Endometrial microvascular endothelial cells (primary cell): ENCODE data around the gene SESN2. TPM values are rescaled to one million over a fixed set of nuclear protein-coding genes. Genes with fewer than 3 reads are reported as not detected.

ENCODE experiments used
- in situ Hi-C: cut with HindIII; loops from 2 replicates; pipeline ENCODE4 v1.10.0; 2017; ENCODE audit warnings: low sequenced_read_pairs, low pct_unique_long_range_greater_than_20kb; ENCODE audit errors: inconsistent ontology term
- total RNA-seq: library from RNA; depleted of rRNA; stranded (reverse); fragments of >200 nt; gene quantifications from one replicate; pipeline ENCODE4 v1.2.3, GENCODE V29; 2015; ENCODE audit errors: inconsistent ontology term

The SESN2 gene
- total RNA-seq, 1 donor from 2014 or later, result 20.3 TPM

DNA sequence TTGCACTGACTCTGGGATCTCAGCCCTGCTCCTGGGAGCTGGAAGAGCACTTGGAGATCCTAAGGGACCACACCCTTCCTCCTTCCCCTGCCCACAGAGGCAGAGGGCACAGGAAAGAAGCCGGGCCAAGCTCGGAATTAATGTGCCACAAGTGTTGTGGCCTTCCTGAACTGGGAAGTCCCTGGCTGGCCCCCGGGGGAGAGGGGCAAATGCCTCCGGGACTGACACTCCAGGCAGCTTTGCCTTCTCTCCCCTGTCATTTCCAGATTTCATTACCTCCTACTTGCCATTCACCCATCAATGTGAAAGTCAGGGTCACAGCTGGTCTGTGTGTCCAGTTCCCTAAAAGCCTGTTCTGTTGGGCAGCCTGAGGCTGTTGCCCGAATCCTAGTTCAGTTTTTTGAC lies 21.7 kb downstream of the SESN2 start:
- in situ Hi-C loops, result no loop called here

DNA sequence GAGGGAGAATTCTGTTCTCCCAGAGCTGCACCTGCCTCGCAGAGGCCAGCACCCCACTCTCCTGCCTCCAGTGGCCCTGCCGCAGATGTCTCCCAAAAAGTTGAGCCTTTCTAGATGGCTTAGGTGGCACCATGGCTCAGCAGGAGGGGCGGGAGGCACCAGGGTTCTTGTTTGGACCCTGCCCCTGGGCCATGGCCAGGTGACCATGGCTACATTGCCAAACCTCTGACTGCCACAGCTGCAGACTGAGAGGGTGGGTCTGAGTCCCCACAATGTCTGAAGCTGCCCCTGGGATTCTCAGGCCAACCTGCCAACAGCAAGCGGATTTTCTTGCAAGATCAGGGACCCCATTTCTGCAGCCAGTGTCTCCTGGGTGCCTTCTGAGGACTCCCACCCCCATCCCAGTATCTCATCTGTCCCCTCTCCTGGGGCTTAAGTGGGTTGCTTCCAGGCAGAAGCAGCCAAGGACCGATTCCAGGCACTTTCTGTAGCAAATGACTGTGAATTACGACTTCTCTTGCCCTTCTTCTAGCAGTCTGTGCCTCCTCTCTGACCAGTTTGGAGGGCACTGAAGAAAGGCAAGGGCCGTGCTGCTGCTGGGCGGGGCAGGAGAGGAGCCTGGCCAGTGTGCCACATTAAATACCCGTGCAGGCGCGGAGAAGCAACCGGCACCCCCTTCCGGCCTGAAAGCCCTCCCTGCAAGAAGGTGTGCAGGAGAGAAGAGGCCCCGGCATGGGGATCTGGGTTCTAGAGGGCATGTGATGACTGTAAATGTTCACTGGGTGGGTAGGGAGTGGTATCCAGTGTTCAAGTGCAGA lies 22.5 kb downstream of the SESN2 start:
- in situ Hi-C loops, result no loop called here

DNA sequence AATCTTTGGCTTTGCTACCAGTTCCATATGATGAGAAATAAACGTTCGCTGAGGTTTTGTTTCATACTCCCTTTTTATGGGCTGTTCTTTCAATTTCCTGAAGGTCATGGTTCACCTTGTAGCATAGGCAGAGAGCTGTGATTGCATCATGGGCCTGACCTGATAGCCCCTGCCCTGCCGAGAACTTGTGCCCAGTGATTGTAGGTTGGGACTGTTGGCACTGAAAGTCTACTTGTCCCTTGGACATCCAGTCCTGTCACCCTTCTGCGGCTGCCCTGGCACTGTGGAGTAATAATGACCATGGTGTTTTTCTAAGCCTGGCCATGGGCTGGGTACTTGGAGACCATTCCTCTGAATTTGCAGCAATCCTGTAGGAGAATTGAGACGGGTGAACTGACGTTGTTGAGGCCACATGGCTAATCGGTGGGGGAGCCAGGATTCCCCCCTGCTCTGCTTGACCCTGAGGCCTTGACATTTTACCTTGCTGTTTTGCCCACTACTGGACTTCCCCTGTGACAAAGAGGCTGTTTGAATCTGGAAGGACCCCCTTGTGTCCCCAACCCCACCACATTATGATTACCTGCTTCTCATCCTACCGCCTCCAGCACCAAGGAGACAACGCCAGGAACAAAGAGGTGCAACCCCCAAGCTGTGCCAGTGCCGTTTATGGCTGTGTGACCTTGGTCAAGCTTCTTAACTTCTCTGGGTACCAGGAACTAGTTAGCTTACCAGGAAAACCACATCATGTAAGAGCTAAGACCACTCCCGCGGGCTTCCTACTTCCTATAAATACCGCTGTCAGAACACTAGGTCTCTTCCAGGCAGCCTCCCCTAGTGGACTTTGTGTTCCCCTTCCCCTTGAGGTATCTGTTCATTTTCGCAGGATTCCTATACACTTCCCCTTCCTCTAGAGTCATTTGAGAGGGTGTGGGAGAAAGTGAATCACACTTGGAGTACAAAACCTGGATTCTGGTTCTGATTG lies 23.4 kb downstream of the SESN2 start:
- in situ Hi-C loops, result no loop called here

DNA sequence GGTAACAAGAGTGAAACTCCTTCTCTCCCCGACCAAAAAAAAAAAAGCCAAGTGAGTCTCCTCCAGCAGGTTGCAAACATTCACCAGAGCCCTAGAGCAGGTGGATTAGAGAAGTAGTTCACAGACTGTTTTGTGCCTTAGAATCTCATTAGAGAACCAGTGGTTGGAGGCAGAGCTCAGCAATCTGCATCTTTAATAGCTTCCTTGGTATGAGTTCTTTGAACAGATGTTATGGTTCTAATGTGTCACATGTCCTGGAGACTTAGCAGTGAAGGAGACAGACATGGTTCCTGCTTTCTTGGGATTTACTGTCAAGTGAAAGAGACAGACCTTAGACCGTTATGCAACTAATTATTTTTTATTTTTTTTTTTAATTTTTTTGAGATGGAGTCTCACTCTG lies 26.8 kb downstream of the SESN2 start:
- in situ Hi-C loops, result no loop called here

DNA sequence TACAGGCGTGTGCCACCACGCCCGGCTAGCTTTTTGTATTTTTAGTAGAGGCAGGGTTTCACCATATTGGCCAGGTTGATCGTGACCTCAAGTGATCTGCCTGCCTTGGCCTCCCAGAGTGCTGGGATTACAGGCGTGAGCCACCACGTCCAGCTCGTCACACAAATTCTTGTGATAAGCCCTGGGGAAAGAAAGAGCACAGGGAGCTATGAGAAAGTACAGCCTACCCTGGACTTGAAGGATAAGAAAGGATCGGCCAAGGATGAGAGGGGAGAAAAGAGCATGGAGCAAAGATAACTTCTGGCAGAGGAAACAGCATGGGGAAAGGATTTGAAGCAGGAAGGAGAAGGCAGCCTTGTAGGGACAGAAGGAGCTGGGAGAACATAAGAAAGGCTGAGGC lies 29.2 kb downstream of the SESN2 start:
- in situ Hi-C loops, result no loop called here

DNA sequence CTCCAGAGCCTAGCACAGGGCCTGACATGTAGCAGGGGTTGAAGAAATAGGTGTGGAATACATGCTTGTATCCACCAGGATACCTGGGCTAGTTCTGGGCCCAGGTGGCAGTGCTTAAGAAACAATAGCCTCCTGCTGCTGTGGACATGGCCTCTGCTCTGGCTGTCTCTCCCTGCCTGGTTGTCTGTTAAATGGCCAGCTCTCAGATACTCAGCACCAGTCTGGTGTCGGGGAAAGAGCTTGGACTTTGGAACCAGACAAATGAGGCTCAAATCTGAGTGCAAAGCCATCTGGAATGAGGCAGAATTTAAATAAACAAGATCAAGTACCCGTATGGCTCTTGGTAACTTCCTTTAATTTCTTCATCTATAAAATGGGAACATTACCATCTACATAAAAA lies 31.5 kb downstream of the SESN2 start:
- in situ Hi-C loops, result no loop called here

DNA sequence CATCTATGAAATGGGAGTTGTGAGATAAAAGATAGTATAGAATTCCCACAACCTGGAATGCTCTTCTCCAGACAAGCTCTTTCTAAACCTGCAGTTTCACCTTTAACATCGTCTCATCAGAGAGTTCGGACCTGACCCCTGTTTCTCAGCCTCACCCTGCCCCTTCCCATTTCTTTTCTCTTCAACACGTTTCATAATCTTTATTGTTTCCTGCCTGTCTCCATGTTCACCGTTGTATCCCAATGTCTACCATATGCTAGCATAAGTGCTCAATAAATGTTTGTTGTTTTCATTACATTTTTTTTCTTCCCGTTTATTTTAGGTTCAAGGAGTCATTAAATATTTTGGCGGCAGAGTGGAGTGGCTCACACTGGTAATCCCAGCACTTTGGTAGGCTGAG lies 32.4 kb downstream of the SESN2 start:
- in situ Hi-C loops, result no loop called here

DNA sequence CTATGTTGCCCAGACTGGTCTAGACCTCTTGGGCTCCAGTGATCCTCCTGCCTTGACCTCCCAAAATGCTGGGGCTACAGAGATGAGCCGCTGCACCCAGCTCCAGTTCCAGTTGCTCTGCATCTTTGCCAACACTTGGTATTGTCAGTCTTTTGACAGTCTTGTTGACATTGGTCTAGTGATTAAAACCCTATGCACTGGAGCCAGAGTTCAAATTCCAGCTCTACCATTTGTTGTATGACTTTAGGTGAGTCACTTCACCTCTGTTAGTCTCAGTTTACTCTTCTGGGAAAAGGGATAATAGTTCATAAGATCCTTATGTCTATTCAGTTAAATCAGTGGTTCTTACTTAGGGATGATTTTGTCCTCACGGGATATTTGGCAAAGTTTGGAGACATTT lies 36.6 kb downstream of the SESN2 start:
- in situ Hi-C loops, result no loop called here

DNA sequence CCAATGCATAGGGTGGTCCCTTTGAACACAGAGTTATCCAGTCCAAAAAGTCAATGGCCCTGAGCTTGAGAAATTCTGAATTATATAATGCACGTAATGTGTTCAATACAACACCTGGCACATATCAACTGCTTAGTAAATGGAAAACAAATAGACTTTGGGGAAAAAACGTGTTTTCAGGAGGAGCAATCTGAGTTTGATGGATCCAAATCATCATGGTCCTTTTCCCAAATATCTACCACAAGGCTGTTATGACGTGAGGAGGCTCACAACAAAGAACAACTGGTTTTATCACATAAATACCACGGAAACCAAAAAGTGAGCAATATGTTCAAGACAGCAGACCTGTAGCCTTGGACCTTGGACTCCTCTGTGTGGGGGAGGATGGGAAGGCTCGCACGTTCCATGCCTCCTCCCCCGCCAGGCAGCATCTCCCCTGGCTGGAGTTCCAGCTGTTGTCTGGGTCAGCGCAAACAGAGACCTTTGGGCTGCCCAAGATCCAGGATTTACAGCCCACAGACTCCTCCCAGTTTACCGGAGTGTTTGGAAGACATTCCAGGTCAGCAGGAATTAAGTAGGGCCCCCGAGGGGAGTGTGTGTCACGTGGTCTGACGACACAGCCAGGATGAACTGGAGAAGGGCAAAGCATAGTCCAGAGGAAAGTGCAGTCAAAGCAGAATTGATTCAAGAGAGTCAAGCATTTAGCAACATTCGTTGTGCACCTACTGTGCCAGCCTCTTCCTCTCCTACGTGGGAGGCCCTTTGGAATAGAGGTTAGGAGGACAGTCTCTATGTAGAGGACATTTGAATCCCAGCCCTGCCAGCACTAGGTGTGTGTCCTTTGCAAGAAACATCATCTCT lies 37.3 kb downstream of the SESN2 start:
- in situ Hi-C loops, result no loop called here

DNA sequence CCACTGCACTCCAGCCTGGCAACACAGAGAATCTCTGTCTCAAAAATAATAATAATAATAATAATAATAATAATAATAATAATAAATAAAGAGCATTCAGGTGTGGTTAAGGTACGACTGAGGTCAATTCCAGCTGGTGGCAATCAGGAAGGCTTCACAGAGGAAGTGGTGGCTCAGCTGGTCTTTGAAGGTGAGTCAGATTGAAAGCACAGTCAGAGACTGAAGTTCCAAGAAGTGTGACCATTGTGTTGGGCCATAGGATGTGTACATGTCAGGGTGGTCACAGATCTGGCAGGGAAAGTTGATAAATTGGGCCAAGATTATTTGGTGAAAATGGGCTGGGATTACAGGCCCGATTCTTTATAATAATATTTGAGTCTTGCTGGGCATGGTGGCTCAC lies 38.5 kb downstream of the SESN2 start:
- in situ Hi-C loops, result no loop called here

DNA sequence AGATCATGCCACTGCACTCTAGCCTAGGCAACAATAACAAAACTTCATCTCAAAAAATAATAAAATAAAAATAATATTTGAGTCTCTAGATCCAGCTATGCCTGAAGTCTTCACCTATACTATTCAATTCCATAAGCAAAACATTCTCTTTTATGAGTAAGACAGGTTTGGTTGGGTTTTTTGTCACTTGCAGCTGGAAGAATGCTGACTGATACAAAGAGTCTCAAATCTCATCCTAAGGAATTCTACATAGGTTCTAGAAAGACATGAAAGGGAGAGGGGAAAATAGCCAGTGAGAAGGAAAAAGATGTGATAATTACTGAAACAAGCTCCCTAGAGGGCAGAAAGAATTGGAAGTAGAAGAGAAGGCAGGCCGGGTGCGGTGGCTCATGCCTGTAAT lies 39.1 kb downstream of the SESN2 start:
- in situ Hi-C loops, result no loop called here

DNA sequence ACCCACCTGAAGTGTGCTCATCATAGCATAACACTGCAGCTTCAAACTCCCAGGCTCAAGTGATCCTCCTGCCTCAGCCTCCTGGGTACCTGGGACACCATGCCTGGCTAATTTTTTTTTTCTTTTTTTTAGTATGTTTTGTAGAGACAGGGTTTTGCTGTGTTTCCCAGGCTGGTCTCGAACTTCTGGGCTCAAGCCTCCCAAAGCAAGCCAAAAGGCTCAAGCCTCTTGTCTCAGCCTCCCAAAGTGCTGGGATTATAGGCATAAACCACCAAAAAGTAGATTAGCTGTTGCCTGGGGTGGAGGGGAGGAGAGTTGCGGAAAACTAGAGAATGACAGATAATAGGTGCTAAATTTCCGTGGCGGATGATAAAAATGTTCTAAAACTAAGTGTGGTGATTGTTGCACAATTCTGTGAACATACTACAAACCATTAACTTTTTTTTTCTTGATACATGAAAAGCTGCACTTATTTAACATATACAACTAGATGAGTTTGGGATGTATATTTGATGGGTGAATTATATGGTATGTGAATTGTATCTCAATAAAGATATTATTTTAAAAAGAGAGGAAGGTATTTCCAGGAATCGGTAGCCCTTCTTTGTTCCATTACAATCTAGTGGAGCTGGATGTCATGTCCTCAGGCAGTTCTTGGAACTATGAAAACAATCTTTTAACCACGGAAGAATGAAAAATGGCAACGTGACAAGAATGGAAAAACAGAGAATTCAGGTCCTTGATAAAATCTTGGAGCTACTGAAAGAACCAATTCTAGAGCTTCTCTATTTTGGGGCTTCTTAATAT lies 42.3 kb downstream of the SESN2 start:
- in situ Hi-C loops, result no loop called here

DNA sequence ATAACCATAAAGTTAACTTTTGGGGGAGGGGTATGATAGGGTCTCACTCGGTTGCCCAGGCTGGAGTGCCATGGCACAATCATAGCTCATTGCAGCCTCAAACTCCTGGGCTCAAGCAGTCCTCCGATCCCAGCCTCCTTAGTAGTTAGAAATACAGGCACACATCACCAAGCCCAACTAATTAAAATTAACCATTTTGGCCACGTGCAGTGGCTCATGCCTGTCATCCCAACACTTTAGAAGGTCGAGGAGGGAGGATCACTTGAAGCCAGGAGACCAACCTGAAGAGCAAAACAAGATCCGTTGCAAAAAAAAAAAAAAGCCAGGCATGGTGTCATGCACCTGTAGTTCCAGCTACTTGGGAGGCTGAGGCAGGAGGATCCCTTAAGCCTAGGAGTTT lies 42.9 kb downstream of the SESN2 start:
- in situ Hi-C loops, result no loop called here

DNA sequence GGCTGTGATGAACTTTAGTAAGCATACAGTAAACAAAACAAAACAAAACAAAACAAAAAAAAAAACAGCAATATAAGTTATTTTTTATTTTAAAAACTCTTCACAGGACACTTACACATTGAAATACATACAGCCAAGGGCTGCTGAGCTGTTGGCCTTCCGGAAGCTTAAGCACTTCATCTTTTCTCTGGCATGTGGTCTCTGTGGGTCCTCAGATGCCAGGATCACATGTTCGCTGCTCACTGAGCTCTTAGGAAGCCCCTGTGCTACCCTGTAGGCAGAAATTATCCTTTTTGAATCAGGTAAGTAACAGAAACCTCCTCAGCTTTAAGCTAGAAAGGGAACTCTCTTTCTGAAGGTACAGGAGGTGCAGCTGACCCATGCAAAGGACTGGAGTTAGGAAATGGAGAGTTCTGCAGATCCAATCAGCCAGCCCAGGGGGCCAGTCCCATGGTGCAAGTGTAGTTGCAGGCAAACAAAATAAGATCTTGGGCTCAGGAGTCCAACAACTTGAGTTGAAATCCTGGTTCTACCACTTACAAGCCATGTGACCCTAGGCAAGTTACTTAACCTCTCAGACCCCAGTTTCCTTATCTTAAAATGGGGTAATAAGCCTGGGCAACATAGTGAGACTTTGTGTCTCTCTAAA lies 47.1 kb downstream of the SESN2 start:
- in situ Hi-C loops, result no loop called here

DNA sequence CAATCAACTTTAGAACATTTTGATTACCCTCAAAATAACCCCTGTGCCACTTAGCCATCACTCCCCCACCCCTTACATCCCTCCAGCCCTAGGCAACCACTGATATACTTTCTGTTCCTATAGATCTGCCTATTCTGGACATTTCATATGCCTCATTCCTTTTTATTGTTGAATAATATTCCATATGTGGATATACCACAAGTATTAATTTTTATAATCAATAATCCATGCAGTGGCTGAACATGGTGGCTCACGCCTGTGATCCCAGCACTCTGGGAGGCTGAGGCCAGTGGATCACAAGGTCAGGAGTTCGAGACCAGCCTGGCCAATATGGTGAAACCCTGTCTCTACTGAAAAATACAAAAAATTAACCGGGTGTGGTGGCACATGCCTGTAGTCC lies 49.4 kb downstream of the SESN2 start:
- in situ Hi-C loops, result no loop called here

DNA sequence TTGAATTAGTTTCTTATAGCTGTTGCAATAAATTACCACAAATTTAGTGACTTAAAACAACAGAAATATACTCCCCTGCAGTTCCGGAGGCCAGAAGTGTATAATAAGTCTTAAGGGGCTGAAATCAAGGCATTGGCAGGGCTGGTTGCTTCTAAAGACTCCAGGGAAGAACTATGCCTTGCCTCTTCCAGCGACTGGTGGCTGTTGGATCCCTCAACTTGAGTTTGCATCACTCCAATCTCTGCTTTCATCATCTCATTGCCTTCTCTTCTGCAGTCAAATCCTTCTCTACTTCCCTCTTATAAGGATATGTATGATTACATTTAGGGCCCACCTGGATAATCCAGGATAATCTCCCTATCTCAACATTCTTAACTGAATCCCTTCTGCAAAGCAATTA lies 50.4 kb downstream of the SESN2 start:
- in situ Hi-C loops, result no loop called here

DNA sequence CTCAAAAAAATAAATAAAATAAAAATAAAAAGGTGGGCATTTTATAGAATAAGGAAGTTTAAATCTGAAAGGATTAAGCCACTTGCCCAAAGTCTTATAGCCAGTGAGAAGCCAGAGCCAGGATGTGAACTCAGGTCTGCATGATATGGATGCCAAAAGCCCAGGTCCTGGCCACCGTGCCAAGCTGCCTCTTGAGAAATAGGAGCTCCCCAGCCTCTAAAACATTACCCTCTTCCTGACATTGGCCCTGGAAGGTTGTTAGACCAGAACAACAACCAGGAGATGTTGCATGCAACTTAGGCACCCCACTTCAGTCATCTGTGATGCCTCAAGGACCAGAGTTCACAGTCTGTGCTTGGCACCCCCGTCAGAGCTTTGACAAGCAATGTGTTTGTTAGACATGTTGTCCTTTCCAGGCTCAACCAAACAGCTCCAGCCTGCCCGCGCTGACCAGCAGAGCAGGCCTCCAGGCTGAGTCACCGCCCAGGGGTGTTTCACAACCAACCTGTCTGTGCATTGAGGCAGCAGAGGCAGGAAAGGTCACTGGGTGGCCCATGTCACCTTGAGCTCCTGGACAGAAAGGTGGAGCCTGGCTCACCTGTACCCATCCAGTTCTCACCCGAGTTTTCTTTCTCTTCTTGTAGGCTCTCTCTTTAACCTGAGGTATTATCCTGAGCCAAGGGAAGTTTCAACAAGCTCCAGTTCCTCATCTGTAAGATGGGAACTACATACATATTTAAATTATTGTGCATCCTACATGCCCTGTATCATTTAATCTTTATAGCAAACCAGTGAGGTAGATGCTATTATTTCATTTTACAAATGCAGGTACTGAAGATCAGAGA lies 54.6 kb downstream of the SESN2 start:
- in situ Hi-C loops, result no loop called here
